ENCODE results near the gene CCDC169.

CCDC169 gene

DNA sequence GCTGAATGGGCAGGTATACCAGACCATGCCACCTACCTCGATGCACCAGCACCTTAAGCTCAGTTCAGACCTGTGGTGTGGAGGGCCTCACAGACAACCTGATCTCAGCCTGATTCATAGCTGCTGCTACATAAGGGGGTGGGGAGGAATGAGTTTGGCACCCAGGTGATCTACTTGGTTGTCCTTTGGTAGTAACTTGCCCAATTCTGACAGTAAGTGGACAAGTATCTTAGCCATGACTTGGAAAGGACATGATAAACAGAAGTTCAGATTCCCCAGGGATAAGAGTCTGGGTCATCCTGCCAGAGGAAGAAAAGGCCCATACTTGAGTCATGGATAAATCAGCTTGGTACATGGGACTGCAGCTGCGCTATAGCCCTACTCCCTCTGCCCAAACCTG lies 54.9 kb downstream of the CCDC169 start:
- no peak for DNase-seq

DNA sequence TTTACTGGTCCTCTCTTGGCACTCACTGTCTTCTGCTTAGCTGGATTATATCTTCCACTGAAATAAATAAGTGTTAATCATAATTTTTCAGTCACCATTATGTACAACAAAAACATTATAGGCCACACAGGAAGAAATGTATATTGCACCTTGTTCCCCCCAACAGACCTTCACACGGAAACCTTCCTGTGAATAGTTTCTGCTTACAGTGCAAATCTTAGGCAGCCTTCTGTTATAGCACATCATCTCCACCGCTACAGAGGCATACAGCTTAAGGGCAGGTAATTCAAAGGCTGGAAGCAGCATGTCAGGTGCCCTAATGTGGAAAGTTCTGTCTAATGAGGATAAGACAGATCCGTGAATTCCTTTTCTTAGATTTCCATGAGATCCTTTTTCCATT lies 66.4 kb downstream of the CCDC169 start:
- DNase-seq, result no peak

GRCh38 chr13:36224730-36225129 lies 72.9 kb downstream of the CCDC169 start:
- no peak for DNase-seq

DNA sequence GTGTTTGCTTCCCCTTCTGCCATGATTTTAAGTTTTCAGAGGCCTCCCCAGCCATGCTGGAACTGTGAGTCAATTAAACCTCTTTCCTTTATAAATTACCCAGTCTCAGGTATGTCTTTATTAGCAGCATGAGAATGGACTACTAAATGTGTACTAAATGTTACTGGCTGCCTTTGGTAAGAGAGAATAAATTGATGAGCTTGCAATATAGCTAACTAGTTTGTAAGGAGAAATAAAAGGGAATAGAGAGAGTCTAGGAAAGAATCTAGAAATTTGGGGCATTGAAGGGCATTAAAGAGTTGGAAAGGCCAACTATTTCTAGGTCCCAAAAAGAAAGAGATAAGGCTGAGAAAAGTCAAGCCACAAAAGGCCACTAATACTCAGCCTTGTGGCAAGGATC lies 77.7 kb downstream of the CCDC169 start:
- no peak for DNase-seq

- DNase-seq, result no peak
These were observed 80.2 kb downstream of the CCDC169 start for GRCh38 chr13:36217456-36217855.

GRCh38 chr13:36214163-36214921 lies 83.3 kb downstream of the CCDC169 start, which contains the start of gene SOHLH2:
Gene SOHLH2, minus strand, starts transcription at chr13:36214556. Its CDS starts 30 bp downstream, at chr13:36214526.
- no peak for DNase-seq

DNA sequence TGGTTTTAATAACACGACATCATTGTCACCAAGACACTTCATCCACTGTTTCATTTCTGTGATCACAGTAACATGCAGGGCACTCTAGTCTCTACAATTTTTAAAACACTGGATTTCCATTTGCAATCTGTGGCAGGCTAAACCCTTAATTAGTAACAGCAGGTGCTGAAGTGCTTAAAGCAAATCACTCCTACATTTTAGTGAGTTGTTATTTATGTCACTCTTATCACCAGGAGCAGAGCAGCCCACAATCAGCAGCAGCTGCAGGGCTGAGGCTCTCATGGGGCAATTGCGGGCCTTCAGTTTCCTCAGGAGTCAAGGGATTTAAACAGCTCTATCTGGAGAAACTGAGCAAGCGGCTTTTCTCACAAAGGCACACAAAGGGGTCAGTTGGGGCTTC lies 84.8 kb downstream of the CCDC169 start:
- DNase-seq, result no peak

DNA sequence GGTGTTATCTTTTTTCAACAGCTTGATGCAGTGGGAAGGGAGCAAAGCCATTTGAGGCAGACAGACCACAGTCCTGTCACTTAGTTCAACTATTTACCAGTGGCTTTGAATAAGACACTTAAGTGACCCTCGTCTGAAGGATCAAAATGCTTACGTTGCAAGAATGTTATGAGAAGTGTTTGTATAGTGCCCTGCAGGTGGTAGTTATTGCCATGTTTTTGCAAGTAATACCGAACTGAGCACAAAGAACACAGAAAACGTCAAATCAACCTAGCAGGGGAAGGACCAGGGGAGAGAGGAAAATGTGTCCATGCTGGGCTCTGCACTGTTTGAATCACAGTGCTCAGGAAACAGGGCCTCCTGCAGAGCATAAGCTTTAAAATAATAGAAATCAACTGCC lies 86.0 kb downstream of the CCDC169 start:
- DNase-seq, result no peak

GRCh38 chr13:36210738-36211137 lies 86.9 kb downstream of the CCDC169 start:
- no peak for DNase-seq

DNA sequence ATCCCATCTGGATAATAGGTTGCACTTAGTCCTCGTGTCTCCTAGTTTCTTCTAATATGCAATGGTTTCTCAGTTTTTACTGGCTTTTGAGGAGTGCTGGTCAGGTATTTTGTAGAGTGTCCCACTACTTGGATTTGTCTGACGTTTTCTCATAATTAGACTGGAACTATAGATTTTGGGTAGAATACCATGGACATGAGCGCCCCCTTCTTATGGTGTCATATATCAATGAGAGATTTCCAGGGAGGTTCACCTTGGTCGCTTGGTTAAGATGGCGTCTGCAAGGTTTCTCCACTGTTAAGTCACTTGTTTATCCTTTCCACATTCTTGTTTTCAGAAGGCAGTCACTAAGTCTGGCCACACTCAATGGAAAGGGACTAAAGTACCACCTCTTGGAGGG lies 89.9 kb downstream of the CCDC169 start:
- DNase-seq, result no peak

- no peak for DNase-seq
These were observed 104.3 kb downstream of the CCDC169 start for GRCh38 chr13:36193151-36193855.

DNA sequence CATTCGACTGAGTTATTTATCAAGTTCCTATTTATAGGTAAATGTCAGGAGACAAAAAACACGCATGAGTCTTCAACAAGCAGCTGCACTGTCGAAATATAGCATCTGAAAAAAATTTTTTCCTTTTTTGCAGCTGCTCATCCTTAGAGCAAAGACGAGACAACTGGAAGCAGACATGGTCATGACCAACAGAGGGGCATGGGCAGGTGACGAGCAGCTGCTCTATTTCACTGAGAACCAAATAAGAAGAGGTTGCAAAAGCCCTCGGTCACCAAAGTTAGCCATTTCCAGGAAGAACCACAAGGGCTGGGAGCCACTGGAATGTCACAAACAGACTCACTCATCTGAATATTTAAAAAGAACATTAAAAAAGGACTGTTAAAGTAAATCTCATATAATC lies 105.4 kb downstream of the CCDC169 start:
- DNase-seq, result no peak

GRCh38 chr13:36190771-36191170 lies 106.8 kb downstream of the CCDC169 start:
- no peak for DNase-seq

- no peak for DNase-seq
These were observed 109.2 kb downstream of the CCDC169 start for GRCh38 chr13:36188441-36188840.

- DNase-seq, result no peak
These were observed 113.7 kb downstream of the CCDC169 start for GRCh38 chr13:36183901-36184300.

All from inflammatory macrophage (primary cell).